Measurements from ENCODE around the gene WDSUB1.

Gene WDSUB1

GRCh38 chr2:159187106-159187505 is 99.4 kb downstream of the WDSUB1 start:
- no peak for DNase-seq (ENCODE audit: low spot score)
- no peak for TF ChIP-seq CTCF (IDR thresholded peaks at IDR 0.05)

GRCh38 chr2:159186462-159186861 is 100.0 kb downstream of the WDSUB1 start:
- no peak overlapping the region for H3K27ac ChIP-seq
- TF ChIP-seq CTCF (IDR thresholded peaks at IDR 0.05): no peak

More at GRCh38 chr2:159187106-159187505, 99.4 kb downstream of the WDSUB1 start:
- Histone ChIP-seq H3K4me3 (no peak overlapping the region), H3K27ac (no peak overlapping the region)

More at GRCh38 chr2:159186462-159186861, 100.0 kb downstream of the WDSUB1 start:
- no peak overlapping the region for H3K4me3 ChIP-seq
- no peak for DNase-seq (ENCODE audit: low spot score)

Measured in coronary artery (tissue), 2 donors.